WTC11 (cell line): ENCODE measurements around the gene KDM2B. TPM values are rescaled to one million over a fixed set of nuclear protein-coding genes. Genes with fewer than 3 reads are reported as not detected.

Experiments
- ATAC-seq: fragments of 200-7000 bp; cut with Tn5 transposase; 2 replicates; pipeline ENCODE4 v1.10.0; 2021; ENCODE audit warnings: mild to moderate bottlenecking, moderate library complexity
- CTCF ChIA-PET: fragments of 300-600 bp; sonication (Branson Sonifier 250); formaldehyde crosslinking; loops from one replicate; lab custom pipeline; 2021; ENCODE audit warnings: antibody characterized with exemption; lab: Charles Lee
- POLR2A ChIA-PET: fragments of 350-600 bp; sonication (Branson Sonifier 250); formaldehyde crosslinking; loops from one replicate; lab custom pipeline; 2021; ENCODE audit warnings: antibody characterized with exemption; lab: Charles Lee
- DNase-seq: peaks from one replicate; pipeline ENCODE4 v3.0.0; 2021; ENCODE audit warnings: low spot score
- H3K27ac Mint-ChIP-seq: 2 replicates; pipeline ENCODE4 v1.8.0; 2021; ENCODE audit warnings: mixed read lengths
- H3K27me3 Mint-ChIP-seq: 2 replicates; pipeline ENCODE4 v1.8.0; 2021; ENCODE audit warnings: low read depth, mild to moderate bottlenecking, moderate library complexity, mixed read lengths
- H3K36me3 Mint-ChIP-seq: 2 replicates; pipeline ENCODE4 v1.8.0; 2021; ENCODE audit warnings: mixed read lengths
- H3K4me1 Mint-ChIP-seq: 2 replicates; pipeline ENCODE4 v1.8.0; 2022; ENCODE audit warnings: mixed read lengths
- H3K4me3 Mint-ChIP-seq: 2 replicates; pipeline ENCODE4 v1.8.0; 2021; ENCODE audit warnings: mild to moderate bottlenecking, moderate library complexity, mixed read lengths
- H3K9me3 Mint-ChIP-seq: 2 replicates; pipeline ENCODE4 v1.8.0; 2021; ENCODE audit warnings: mixed read lengths
- ELF4 ChIP-seq: sonication (generic); formaldehyde crosslinking; IDR thresholded peaks from 2 replicates; pipeline ENCODE4 v1.8.1; 2022; ENCODE audit warnings: low read depth, mild to moderate bottlenecking, moderate library complexity, missing genetic modification reagents
- ESRRA ChIP-seq: sonication (generic); formaldehyde crosslinking; IDR thresholded peaks from 2 replicates; pipeline ENCODE4 v1.8.1; 2022; ENCODE audit warnings: mild to moderate bottlenecking, missing genetic modification reagents, borderline replicate concordance
- FOXK1 ChIP-seq: sonication (generic); formaldehyde crosslinking; IDR thresholded peaks from 2 replicates; pipeline ENCODE4 v1.8.0; 2022; ENCODE audit warnings: mild to moderate bottlenecking, moderate library complexity, missing genetic modification reagents
- FOXP1 ChIP-seq: sonication (generic); formaldehyde crosslinking; IDR thresholded peaks from 2 replicates; pipeline ENCODE4 v1.8.0; 2022; ENCODE audit warnings: missing genetic modification reagents, mild to moderate bottlenecking, moderate library complexity, borderline replicate concordance
- MXD4 ChIP-seq: fragments of 250-450 bp; sonication (Bioruptor Pico); IDR thresholded peaks from 2 replicates; pipeline ENCODE4 v1.8.0; 2021; ENCODE audit warnings: mild to moderate bottlenecking, moderate library complexity, borderline replicate concordance
- NFYB ChIP-seq: sonication (generic); formaldehyde crosslinking; conservative IDR thresholded peaks from 2 replicates; pipeline ENCODE4 v1.8.0; 2022; ENCODE audit warnings: low read depth, missing genetic modification reagents
- NR1H2 ChIP-seq: sonication (generic); formaldehyde crosslinking; IDR thresholded peaks from 2 replicates; pipeline ENCODE4 v1.9.0; 2021; ENCODE audit warnings: mild to moderate bottlenecking, moderate library complexity, missing genetic modification reagents
- SMAD4 ChIP-seq: sonication (generic); formaldehyde crosslinking; IDR thresholded peaks from 2 replicates; pipeline ENCODE4 v1.8.0; 2022; ENCODE audit warnings: mild to moderate bottlenecking, missing genetic modification reagents
- SOX15 ChIP-seq: fragments of 250-450 bp; sonication (Bioruptor Pico); IDR thresholded peaks from 2 replicates; pipeline ENCODE4 v1.9.0; 2021; ENCODE audit warnings: mild to moderate bottlenecking
- SP1 ChIP-seq: sonication (generic); formaldehyde crosslinking; conservative IDR thresholded peaks from 2 replicates; pipeline ENCODE4 v1.8.1; 2022; ENCODE audit warnings: missing genetic modification reagents
- ZNF138 ChIP-seq: sonication (generic); formaldehyde crosslinking; conservative IDR thresholded peaks from 2 replicates; pipeline ENCODE4 v1.8.1; 2022; ENCODE audit warnings: mild to moderate bottlenecking, moderate library complexity, missing genetic modification reagents
- ZNF219 ChIP-seq: sonication (generic); formaldehyde crosslinking; IDR thresholded peaks from 2 replicates; pipeline ENCODE4 v1.8.0; 2023; ENCODE audit warnings: missing genetic modification reagents, mild to moderate bottlenecking, borderline replicate concordance
- ZNF263 ChIP-seq: sonication (generic); formaldehyde crosslinking; IDR thresholded peaks from 2 replicates; pipeline ENCODE4 v1.8.1; 2022; ENCODE audit warnings: low read depth, mild to moderate bottlenecking, moderate library complexity, missing genetic modification reagents
- total RNA-seq: library from RNA; stranded (reverse); gene quantifications from 3 replicates; pipeline ENCODE4 v1.2.3, GENCODE V29; 2021
- TF ChIP-seq, protein P1 (sequence below): fragments of 250-450 bp; sonication (Bioruptor Pico); IDR thresholded peaks from 2 replicates; pipeline ENCODE4 v1.9.0; 2021; ENCODE audit warnings: moderate library complexity, mild to moderate bottlenecking, inconsistent platforms, borderline replicate concordance
- TF ChIP-seq, protein P2 (sequence below): sonication (generic); formaldehyde crosslinking; conservative IDR thresholded peaks from 2 replicates; pipeline ENCODE4 v1.8.1; 2022; ENCODE audit warnings: mild to moderate bottlenecking, missing genetic modification reagents
- TF ChIP-seq, protein P3 (sequence below): sonication (generic); formaldehyde crosslinking; IDR thresholded peaks from 2 replicates; pipeline ENCODE4 v1.8.1; 2022; ENCODE audit warnings: missing genetic modification reagents, borderline replicate concordance
- TF ChIP-seq, protein P4 (sequence below): sonication (generic); formaldehyde crosslinking; IDR thresholded peaks from 2 replicates; pipeline ENCODE4 v1.8.0; 2022; ENCODE audit warnings: mild to moderate bottlenecking, missing genetic modification reagents
- TF ChIP-seq, protein P5 (sequence below): fragments of 250-450 bp; sonication (Bioruptor Pico); IDR thresholded peaks from 2 replicates; pipeline ENCODE4 v1.9.0; 2021; ENCODE audit warnings: mild to moderate bottlenecking
- TF ChIP-seq, protein P6 (sequence below): sonication (generic); formaldehyde crosslinking; IDR thresholded peaks from 2 replicates; pipeline ENCODE4 v1.8.0; 2022; ENCODE audit warnings: mild to moderate bottlenecking, missing genetic modification reagents

The KDM2B gene
- total RNA-seq, 1 experiment from 2014 or later, result 147 TPM

DNA sequence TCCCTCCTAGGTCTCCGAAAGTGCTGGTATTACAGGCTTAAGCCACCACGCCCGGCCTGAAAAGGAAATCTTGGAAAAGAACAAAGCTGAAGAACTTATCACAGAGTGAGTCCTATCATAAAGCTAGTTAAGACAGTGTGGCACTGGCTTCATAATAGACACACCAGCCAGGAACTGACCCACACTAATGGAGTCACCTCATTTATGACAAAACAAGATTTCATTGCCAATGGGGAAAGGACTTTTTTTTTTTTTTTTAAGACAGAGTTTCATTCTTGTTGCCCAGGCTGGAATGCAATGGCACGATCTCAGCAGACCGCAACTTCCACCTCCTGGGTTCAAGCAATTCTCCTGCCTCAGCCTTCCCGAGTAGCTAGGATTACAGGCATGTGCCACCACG is 15.7 kb downstream of the KDM2B start:
- Mint-ChIP-seq H3K36me3 (peaks cover 54% of the 10 kb centered on the region), H3K27me3 (no peaks in the 10 kb centered on the region), H3K27ac (peak overlapping the region; percentile 63), H3K4me3 (no peak overlapping the region), H3K9me3 (no peaks in the 10 kb centered on the region), H3K4me1 (peaks cover 15% of the 10 kb centered on the region)
- ChIA-PET CTCF (interaction anchor here (0.6 to 1.4 kb wide), 3 partner anchors 12 to 86 kb away, joined by 4 read pairs; no protein-coding TSS in a partner anchor), POLR2A (interaction anchor here (0.6 kb wide), 1 partner anchor 139 kb away, joined by 6 read pairs; no protein-coding TSS in a partner anchor)
- DNase-seq (no peak), ATAC-seq (no peak)
- TF ChIP-seq ZNF138, result no peak
- TF ChIP-seq ELF4 (CRISPR knock-in tag), result no peak
- no peak for TF ChIP-seq SMAD4
- TF ChIP-seq FOXK1 (CRISPR knock-in tag), result no peak
- TF ChIP-seq, protein P1, sequence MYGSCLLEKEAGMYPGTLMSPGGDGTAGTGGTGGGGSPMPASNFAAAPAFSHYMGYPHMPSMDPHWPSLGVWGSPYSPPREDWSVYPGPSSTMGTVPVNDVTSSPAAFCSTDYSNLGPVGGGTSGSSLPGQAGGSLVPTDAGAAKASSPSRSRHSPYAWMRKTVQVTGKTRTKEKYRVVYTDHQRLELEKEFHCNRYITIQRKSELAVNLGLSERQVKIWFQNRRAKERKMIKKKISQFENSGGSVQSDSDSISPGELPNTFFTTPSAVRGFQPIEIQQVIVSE (CRISPR knock-in tag), result no peak
- no peak for TF ChIP-seq FOXP1 (CRISPR knock-in tag)
- no peak for TF ChIP-seq ZNF263

DNA sequence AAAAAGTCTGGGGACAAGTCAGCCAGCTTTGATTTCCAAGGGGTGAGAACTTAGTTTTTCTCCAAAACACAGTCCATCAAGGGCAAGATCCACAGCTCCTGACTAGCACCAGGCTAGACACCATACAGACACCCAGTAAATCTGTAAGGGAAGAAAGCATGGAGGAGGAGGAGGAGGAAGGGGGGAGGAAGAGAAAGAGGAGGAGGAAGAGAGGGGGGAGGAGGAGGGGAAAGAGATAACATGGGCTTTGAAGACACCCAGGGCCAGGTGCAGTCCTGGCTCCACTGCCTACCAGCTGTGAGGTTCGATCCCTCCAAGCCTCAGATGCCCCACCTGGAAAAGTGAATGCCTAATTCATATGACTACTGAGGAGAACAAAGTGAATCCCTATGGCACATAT is 18.3 kb downstream of the KDM2B start:
- no peak overlapping the region for H3K4me3 Mint-ChIP-seq
- no peaks in the 10 kb centered on the region for H3K27me3 Mint-ChIP-seq
- H3K36me3 Mint-ChIP-seq, result peaks cover 51% of the 10 kb centered on the region
- TF ChIP-seq NFYB, result no peak
- no peak for TF ChIP-seq MXD4 (CRISPR knock-in tag)
- no peak for TF ChIP-seq ESRRA (CRISPR knock-in tag)
- TF ChIP-seq, protein P2, sequence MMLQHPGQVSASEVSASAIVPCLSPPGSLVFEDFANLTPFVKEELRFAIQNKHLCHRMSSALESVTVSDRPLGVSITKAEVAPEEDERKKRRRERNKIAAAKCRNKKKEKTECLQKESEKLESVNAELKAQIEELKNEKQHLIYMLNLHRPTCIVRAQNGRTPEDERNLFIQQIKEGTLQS (CRISPR knock-in tag), result no peak
- TF ChIP-seq SP1 (CRISPR knock-in tag), result no peak
- TF ChIP-seq FOXP1 (CRISPR knock-in tag), result no peak
- TF ChIP-seq, protein P3, sequence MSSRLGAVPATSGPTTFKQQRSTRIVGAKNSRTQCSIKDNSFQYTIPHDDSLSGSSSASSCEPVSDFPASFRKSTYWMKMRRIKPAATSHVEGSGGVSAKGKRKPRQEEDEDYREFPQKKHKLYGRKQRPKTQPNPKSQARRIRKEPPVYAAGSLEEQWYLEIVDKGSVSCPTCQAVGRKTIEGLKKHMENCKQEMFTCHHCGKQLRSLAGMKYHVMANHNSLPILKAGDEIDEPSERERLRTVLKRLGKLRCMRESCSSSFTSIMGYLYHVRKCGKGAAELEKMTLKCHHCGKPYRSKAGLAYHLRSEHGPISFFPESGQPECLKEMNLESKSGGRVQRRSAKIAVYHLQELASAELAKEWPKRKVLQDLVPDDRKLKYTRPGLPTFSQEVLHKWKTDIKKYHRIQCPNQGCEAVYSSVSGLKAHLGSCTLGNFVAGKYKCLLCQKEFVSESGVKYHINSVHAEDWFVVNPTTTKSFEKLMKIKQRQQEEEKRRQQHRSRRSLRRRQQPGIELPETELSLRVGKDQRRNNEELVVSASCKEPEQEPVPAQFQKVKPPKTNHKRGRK (CRISPR knock-in tag), result no peak
- no peak for TF ChIP-seq SOX15 (CRISPR knock-in tag)
- no peak for TF ChIP-seq ZNF219
- TF ChIP-seq, protein P4, sequence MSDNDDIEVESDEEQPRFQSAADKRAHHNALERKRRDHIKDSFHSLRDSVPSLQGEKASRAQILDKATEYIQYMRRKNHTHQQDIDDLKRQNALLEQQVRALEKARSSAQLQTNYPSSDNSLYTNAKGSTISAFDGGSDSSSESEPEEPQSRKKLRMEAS (CRISPR knock-in tag), result no peak
- no peak for TF ChIP-seq ELF4 (CRISPR knock-in tag)
- TF ChIP-seq, all 79 proteins: peak for 0
- ChIA-PET CTCF (interaction anchor here (1.4 kb wide), 1 partner anchor 9 kb away, joined by 9 read pairs; no protein-coding TSS in a partner anchor), POLR2A (interaction anchor here (0.7 kb wide), 1 partner anchor 218 kb away, joined by 6 read pairs; no protein-coding TSS in a partner anchor)
- Mint-ChIP-seq H3K4me1 (peaks cover 13% of the 10 kb centered on the region), H3K9me3 (no peaks in the 10 kb centered on the region), H3K27ac (peak overlapping the region; percentile 46; the same call in 1 of the 2 replicates)
- ATAC-seq (no peak), DNase-seq (no peak)

DNA sequence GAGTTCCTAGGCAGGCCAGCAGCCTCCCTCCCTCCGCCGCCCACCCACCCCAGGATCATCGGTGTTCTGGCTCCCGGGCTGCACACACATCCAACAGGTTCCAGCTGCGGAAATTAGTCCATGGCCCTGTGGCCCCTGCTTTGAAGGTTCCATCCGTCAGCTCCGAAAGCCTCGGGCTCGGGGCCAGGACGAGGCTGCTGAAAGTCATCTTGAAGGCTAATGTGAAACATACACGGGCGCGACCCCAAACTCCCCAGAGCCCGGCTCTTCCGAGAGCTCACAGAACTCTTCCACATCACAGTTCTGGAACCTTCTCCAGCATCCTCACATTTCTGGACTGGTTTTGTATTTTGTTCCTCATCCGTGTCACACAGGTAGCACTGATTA is 19.8 kb downstream of the KDM2B start:
- peak overlapping the region; percentile 77 for H3K27ac Mint-ChIP-seq
- POLR2A ChIA-PET, result interaction anchor here (0.6 to 1.1 kb wide), 3 partner anchors 16 to 92 kb away, joined by 3 to 6 read pairs (median 3); no protein-coding TSS in a partner anchor
- no peaks in the 10 kb centered on the region for H3K9me3 Mint-ChIP-seq
- CTCF ChIA-PET, result interaction anchor here (0.8 kb wide), 1 partner anchor 118 kb away, joined by 3 read pairs; no protein-coding TSS in a partner anchor
- TF ChIP-seq, protein P5, sequence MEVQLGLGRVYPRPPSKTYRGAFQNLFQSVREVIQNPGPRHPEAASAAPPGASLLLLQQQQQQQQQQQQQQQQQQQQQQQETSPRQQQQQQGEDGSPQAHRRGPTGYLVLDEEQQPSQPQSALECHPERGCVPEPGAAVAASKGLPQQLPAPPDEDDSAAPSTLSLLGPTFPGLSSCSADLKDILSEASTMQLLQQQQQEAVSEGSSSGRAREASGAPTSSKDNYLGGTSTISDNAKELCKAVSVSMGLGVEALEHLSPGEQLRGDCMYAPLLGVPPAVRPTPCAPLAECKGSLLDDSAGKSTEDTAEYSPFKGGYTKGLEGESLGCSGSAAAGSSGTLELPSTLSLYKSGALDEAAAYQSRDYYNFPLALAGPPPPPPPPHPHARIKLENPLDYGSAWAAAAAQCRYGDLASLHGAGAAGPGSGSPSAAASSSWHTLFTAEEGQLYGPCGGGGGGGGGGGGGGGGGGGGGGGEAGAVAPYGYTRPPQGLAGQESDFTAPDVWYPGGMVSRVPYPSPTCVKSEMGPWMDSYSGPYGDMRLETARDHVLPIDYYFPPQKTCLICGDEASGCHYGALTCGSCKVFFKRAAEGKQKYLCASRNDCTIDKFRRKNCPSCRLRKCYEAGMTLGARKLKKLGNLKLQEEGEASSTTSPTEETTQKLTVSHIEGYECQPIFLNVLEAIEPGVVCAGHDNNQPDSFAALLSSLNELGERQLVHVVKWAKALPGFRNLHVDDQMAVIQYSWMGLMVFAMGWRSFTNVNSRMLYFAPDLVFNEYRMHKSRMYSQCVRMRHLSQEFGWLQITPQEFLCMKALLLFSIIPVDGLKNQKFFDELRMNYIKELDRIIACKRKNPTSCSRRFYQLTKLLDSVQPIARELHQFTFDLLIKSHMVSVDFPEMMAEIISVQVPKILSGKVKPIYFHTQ (CRISPR knock-in tag), result no peak
- TF ChIP-seq, protein P6, sequence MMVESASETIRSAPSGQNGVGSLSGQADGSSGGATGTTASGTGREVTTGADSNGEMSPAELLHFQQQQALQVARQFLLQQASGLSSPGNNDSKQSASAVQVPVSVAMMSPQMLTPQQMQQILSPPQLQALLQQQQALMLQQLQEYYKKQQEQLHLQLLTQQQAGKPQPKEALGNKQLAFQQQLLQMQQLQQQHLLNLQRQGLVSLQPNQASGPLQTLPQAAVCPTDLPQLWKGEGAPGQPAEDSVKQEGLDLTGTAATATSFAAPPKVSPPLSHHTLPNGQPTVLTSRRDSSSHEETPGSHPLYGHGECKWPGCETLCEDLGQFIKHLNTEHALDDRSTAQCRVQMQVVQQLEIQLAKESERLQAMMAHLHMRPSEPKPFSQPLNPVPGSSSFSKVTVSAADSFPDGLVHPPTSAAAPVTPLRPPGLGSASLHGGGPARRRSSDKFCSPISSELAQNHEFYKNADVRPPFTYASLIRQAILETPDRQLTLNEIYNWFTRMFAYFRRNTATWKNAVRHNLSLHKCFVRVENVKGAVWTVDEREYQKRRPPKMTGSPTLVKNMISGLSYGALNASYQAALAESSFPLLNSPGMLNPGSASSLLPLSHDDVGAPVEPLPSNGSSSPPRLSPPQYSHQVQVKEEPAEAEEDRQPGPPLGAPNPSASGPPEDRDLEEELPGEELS (CRISPR knock-in tag), result no peak
- no peak for TF ChIP-seq NR1H2 (CRISPR knock-in tag)
- peaks cover 51% of the 10 kb centered on the region for H3K36me3 Mint-ChIP-seq
- peaks cover 13% of the 10 kb centered on the region for H3K4me1 Mint-ChIP-seq
- no peaks in the 10 kb centered on the region for H3K27me3 Mint-ChIP-seq
- no peak overlapping the region for H3K4me3 Mint-ChIP-seq
- DNase-seq (no peak), ATAC-seq (no peak)
